Activated naive CD4-positive, alpha-beta T cell treated with anti-CD3 and anti-CD28 coated beads, Interleukin-2, amount 50 U/mL, for 72 hours (primary cell): ENCODE results near the gene MTHFSD. TPM values are rescaled to one million over a fixed set of nuclear protein-coding genes. Genes with fewer than 3 reads are reported as not detected.

Source experiments
- ATAC-seq, 2 donors: fragments of 150-1000 bp; cut with Tn5 transposase; 2 replicates each; pipeline ENCODE4 v1.10.0; 2021; ENCODE audit warnings: mild to moderate bottlenecking in 2 of 2, moderate library complexity in 2 of 2
- DNase-seq, 2 donors: peaks; one replicate each; pipeline ENCODE4 v3.0.0; 2021 to 2022; ENCODE audit warnings: low spot score in 2 of 2
- H3K27ac Mint-ChIP-seq, 2 donors: one replicate each; pipeline ENCODE4 v1.8.0; 2022; ENCODE audit warnings: mild to moderate bottlenecking in 2 of 2, mixed read lengths in 2 of 2
- H3K36me3 Mint-ChIP-seq, 2 donors: one replicate each; pipeline ENCODE4 v1.8.0; 2022; ENCODE audit warnings: mixed read lengths in 2 of 2
- H3K9me3 Mint-ChIP-seq, 2 donors: one replicate each; pipeline ENCODE4 v1.8.0; 2022; ENCODE audit warnings: mixed read lengths in 2 of 2
- total RNA-seq, 2 donors: library from RNA; stranded (reverse); gene quantifications; one replicate each; pipeline ENCODE4 v1.2.3, GENCODE V29; 2022

The MTHFSD gene
- total RNA-seq, 2 donors from 2014 or later = 20.5 to 21.8 TPM

DNA sequence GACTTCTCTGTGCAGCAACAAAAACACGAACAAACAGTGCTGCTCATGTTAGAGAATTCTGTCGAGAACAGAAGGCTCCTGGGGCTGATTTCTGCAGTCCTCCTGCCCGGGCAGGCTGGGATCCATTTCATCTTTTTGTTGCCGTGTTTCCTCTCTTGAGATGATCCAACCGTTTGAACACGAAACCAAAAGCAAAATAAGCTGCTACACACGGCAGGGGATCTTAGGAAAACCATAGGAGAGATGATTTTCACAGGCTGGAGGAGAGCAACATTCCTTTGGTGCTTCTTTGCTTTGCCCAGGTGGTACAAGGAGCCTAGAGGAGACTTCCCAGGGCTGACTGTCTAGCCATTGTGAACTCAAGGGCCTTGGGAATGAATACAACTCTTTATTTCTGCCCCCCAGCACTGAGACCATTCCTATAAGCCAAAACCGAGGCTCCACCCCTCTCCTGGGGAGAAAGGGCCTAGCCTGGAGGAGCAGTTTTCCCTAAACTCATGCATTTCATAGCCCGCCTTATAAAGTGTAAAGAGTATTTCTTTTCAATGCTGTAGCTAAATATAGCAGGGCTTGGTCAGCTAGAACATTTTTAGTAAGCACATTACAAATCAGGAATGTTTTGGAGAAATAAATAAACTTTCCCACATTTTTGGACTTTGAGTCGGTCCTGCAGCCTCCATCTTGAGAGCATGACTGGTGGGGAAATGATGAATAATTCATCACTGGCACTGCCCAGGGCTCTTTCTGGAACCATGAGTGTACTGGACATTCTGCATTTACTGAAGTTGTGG, 31.0 kb upstream of the MTHFSD start:
- Mint-ChIP-seq H3K36me3 (no peaks in the 10 kb centered on the region), H3K27ac (no peak overlapping the region), H3K9me3 (no peaks in the 10 kb centered on the region)
- no peak for DNase-seq
- ATAC-seq = no peak

GRCh38 chr16:86584726-86585721, 30.0 kb upstream of the MTHFSD start:
- no peak for DNase-seq
- Mint-ChIP-seq H3K27ac (no peak overlapping the region), H3K9me3 (no peaks in the 10 kb centered on the region), H3K36me3 (no peaks in the 10 kb centered on the region)
- ATAC-seq = no peak

GRCh38 chr16:86584071-86584685, 29.1 kb upstream of the MTHFSD start:
- Mint-ChIP-seq H3K27ac (no peak overlapping the region), H3K9me3 (no peaks in the 10 kb centered on the region), H3K36me3 (no peaks in the 10 kb centered on the region)
- no peak for ATAC-seq
- no peak for DNase-seq

GRCh38 chr16:86581458-86581857, 26.4 kb upstream of the MTHFSD start:
- Mint-ChIP-seq H3K36me3 (peaks cover 0 to 6% of the 10 kb centered on the region in 2 donors), H3K27ac (no peak overlapping the region), H3K9me3 (no peaks in the 10 kb centered on the region)
- ATAC-seq = no peak
- DNase-seq = no peak

GRCh38 chr16:86580791-86581170, 25.7 kb upstream of the MTHFSD start:
- no peak for DNase-seq
- H3K27ac Mint-ChIP-seq = no peak overlapping the region
- H3K36me3 Mint-ChIP-seq = peaks cover 0 to 6% of the 10 kb centered on the region in 2 donors
- H3K9me3 Mint-ChIP-seq = no peaks in the 10 kb centered on the region
- no peak for ATAC-seq

DNA sequence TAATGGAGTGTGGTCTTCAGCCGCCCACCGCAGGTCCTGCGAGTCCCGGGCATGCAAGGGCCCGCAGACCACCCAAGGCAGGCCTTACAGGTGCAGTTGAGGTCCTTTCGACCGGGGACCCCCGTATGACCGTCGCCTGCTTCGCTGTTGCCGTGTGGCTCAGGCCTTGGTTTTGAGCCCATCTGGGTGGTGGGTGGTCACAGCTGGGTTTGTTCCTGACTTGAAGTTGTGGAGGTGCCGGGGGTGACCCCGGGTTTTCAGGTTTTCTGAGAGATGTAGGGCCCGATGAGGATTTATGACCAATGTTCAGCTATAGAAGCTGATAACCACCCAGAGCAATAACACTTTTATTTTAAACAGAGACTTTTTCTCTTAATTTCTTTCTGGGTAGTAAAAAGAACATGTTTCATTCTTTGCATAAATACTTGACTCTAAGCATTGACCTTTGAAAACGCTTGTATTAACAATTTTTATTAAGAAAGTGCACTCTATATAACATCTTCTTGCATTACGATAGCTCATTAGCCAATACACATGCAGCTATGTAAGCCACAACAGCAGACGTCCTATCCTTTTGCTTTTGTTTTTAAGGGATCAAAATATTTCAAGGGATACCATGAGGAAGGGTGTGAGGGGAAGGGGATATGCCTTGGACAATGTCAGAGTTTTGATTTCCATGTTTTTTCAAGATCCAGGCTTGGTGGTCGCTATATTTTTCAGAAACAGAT, 25.2 kb upstream of the MTHFSD start:
- no peak for DNase-seq
- Mint-ChIP-seq H3K36me3 (peaks cover 0 to 6% of the 10 kb centered on the region in 2 donors), H3K27ac (no peak overlapping the region), H3K9me3 (no peaks in the 10 kb centered on the region)
- ATAC-seq = no peak

DNA sequence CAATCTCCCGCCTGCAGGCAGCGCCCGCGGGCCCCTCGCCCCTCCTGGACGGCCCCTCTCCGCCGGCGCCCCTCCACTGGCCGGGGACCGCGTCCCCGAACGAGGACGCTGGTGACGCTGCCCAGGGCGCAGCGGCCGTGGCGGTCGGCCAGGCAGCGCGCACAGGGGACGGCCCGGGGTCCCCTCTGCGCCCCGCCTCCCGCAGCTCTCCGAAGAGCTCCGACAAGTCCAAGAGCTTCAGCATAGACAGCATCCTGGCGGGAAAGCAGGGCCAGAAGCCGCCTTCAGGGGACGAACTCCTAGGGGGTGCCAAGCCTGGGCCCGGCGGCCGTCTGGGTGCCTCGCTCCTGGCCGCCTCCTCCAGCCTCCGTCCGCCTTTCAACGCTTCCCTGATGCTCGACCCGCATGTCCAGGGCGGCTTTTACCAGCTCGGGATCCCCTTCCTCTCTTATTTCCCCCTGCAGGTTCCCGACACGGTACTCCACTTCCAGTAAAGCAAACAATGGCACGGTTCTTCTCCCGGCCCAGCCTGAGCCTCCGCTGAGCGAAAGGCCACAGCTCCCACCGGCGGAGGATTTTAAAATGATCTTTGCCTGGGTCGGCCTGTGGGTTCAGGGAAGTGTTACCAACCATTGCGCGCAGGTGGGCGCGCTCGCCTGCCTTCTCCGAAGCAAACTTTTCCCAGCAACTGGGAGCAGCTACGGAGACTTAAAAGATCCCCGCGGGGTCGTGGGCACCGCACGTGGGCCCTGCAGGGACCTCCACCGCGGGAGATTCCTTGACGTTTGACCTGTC, 24.4 kb upstream of the MTHFSD start:
- no peaks in the 10 kb centered on the region for H3K9me3 Mint-ChIP-seq
- DNase-seq = no peak
- no peak for ATAC-seq
- no peak overlapping the region for H3K27ac Mint-ChIP-seq
- peaks cover 0 to 6% of the 10 kb centered on the region in 2 donors for H3K36me3 Mint-ChIP-seq

DNA sequence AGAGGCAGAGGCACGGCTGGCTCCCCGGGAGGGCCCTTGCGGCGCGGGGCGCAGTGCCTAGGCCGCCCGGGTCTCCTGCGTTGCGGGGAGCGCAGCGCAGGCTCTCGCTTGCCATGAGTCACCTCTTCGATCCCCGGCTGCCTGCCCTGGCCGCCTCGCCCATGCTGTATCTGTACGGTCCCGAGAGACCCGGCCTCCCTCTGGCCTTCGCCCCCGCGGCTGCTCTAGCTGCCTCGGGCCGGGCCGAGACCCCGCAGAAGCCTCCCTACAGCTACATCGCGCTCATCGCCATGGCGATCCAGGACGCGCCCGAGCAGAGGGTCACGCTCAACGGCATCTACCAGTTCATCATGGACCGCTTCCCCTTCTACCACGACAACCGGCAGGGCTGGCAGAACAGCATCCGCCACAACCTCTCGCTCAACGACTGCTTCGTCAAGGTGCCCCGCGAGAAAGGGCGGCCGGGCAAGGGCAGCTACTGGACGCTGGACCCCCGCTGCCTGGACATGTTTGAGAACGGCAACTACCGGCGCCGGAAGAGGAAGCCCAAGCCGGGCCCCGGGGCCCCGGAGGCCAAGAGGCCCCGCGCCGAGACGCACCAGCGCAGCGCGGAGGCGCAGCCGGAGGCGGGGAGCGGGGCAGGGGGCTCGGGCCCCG, 23.7 kb upstream of the MTHFSD start:
- no peak overlapping the region for H3K27ac Mint-ChIP-seq
- ATAC-seq (peak in 1 of 2 donors; percentile 56), DNase-seq (peak in 1 of 2 donors; percentile 14)
- H3K36me3 Mint-ChIP-seq = peaks cover 0 to 6% of the 10 kb centered on the region in 2 donors
- no peaks in the 10 kb centered on the region for H3K9me3 Mint-ChIP-seq

GRCh38 chr16:86578061-86578599, 23.1 kb upstream of the MTHFSD start, which contains the start of gene FOXL1:
FOXL1 (plus strand) TSS chr16:86578549; CDS start chr16:86578724, 175 bp downstream.
- DNase-seq = no peak
- no peak within 1 kb of the TSS for H3K27ac Mint-ChIP-seq
- no peak for ATAC-seq
- peaks cover 0 to 6% of the 10 kb centered on the region in 2 donors for H3K36me3 Mint-ChIP-seq
- H3K9me3 Mint-ChIP-seq = no peaks in the 10 kb centered on the region

DNA sequence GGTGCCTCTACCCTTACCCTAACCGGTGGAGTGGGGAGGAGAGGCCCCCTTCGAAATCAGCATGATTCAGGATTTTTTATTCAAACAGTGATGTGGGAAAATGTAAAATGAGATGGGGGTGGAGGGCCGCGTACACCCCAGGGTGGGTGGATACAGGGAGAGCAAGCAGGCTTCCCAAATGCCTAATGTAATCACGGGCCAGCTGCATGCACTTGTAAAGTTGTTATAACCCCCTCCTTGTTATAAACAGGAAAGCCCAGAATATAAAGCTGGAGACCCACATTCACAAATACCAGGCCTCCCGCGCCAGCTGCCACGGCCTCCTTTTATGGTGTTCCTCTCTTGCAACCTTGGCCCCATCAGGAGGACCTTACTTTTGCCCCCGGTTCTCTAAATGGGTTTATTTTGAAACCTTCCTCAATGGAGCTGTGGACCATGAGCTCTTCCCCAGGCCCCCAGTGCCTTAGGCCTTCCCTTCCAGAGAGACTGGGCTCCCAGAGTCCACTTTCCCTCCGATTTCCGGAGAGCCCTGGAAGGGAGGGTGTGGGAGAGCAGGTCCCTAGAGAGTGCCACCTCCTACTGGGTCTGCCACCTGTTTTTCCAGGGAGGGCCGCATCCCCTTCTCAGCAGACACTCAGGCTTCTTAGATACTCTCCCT, 22.4 kb upstream of the MTHFSD start:
- DNase-seq (no peak), ATAC-seq (no peak)
- Mint-ChIP-seq H3K27ac (no peak overlapping the region), H3K9me3 (no peaks in the 10 kb centered on the region), H3K36me3 (peaks cover 0 to 6% of the 10 kb centered on the region in 2 donors)

GRCh38 chr16:86576591-86577313, 21.7 kb upstream of the MTHFSD start:
- ATAC-seq = no peak

GRCh38 chr16:86575754-86576557, 20.9 kb upstream of the MTHFSD start:
- H3K27ac Mint-ChIP-seq = no peak overlapping the region
- peak in 1 of 2 donors; percentile 61 for DNase-seq
- peaks cover 0 to 6% of the 10 kb centered on the region in 2 donors for H3K36me3 Mint-ChIP-seq
- ATAC-seq = peak; percentile 56 to 76
- H3K9me3 Mint-ChIP-seq = no peaks in the 10 kb centered on the region

More at GRCh38 chr16:86576591-86577313, 21.7 kb upstream of the MTHFSD start:
- peaks cover 0 to 6% of the 10 kb centered on the region in 2 donors for H3K36me3 Mint-ChIP-seq
- no peak overlapping the region for H3K27ac Mint-ChIP-seq
- no peaks in the 10 kb centered on the region for H3K9me3 Mint-ChIP-seq
- DNase-seq = no peak

DNA sequence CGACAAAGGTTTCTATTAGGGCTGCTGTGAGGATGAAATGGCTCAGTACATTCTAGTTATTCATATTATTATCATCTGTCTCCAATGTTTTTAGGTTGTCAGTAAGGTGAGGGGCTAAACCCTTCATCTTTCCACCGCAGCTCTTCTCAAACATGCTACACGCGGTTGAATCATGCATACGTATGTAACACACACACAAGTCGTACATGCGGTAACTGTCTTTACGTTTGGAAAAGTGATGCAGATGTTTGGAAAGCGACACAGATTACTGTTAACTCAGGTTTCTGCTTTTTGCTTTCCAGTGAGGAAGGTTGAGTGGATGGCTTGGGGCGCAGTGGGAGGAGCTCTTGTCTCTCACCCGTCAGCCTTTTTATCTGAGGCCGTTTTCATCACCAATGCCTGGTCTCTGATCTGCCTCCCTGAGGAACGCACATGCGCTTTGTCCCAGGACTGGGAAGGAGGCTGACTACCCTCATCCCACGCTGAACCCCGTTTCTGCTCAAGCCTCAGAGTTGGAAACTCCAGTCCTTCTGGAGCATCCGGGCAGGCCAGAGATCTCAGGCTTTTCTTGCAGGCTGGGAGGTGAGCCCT, 20.2 kb upstream of the MTHFSD start:
- ATAC-seq = no peak
- no peak for DNase-seq
- no peak overlapping the region for H3K27ac Mint-ChIP-seq

More for the DNA sequence above, 20.2 kb upstream of the MTHFSD start:
- Mint-ChIP-seq H3K9me3 (no peaks in the 10 kb centered on the region), H3K36me3 (peaks cover 0 to 6% of the 10 kb centered on the region in 2 donors)
